H9 (cell line): ENCODE results near the gene MRPS21. TPM values are rescaled to one million over a fixed set of nuclear protein-coding genes. Genes with fewer than 3 reads are reported as not detected.
A peak's percentile ranks its signal among the peaks of the same experiment; 100 is the strongest.

Experiments used
- DNase-seq: peaks from one replicate; pipeline ENCODE4 v3.0.0-alpha.2; 2017
- H2AFZ ChIP-seq: one replicate; pipeline ENCODE4 v1.6.1; 2013; ENCODE audit warnings: mild to moderate bottlenecking, low read length, control low read depth, moderate library complexity
- H2AK5ac ChIP-seq: 2 replicates; pipeline ENCODE4 v1.6.1; 2013; ENCODE audit warnings: low read length, control low read depth, mixed read lengths; ENCODE audit not compliant: insufficient read length
- H2BK120ac ChIP-seq: one replicate; pipeline ENCODE4 v1.6.1; 2013; ENCODE audit warnings: low read depth, mild to moderate bottlenecking, low read length, control low read depth, inconsistent platforms; ENCODE audit not compliant: poor library complexity, severe bottlenecking
- H2BK12ac ChIP-seq: 2 replicates; pipeline ENCODE4 v1.6.1; 2013; ENCODE audit warnings: low read length, control low read depth, mixed read lengths, low read depth; ENCODE audit not compliant: insufficient read length
- H2BK15ac ChIP-seq: 2 replicates; pipeline ENCODE4 v1.6.1; 2013; ENCODE audit warnings: low read depth, low read length, control low read depth
- H2BK20ac ChIP-seq: one replicate; pipeline ENCODE4 v1.6.1; 2013; ENCODE audit warnings: low read depth, mild to moderate bottlenecking, low read length, control low read depth, inconsistent platforms; ENCODE audit not compliant: poor library complexity, severe bottlenecking
- H2BK5ac ChIP-seq: 2 replicates; pipeline ENCODE4 v1.6.1; 2013; ENCODE audit warnings: low read length, control low read depth, mixed read lengths; ENCODE audit not compliant: insufficient read length
- H3K14ac ChIP-seq: 2 replicates; pipeline ENCODE4 v1.6.1; 2013; ENCODE audit warnings: low read length, control low read depth; ENCODE audit not compliant: insufficient read depth
- H3K18ac ChIP-seq: 2 replicates; pipeline ENCODE4 v1.6.1; 2013; ENCODE audit warnings: low read depth, mild to moderate bottlenecking, mixed read lengths, low read length, control low read depth; ENCODE audit not compliant: insufficient read length
- H3K23ac ChIP-seq: 2 replicates; pipeline ENCODE4 v1.6.1; 2013; ENCODE audit warnings: low read length, control low read depth, mixed read lengths, low read depth; ENCODE audit not compliant: insufficient read length
- H3K23me2 ChIP-seq: 2 replicates; pipeline ENCODE4 v1.6.1; 2013; ENCODE audit warnings: low read depth, mild to moderate bottlenecking, mixed read lengths, low read length, control low read depth; ENCODE audit not compliant: insufficient read length, poor library complexity, severe bottlenecking
- H3K27ac ChIP-seq: 2 replicates; pipeline ENCODE4 v1.5.1; 2013; ENCODE audit warnings: low read length, control low read depth, mixed read lengths, low read depth; ENCODE audit not compliant: insufficient read length
- H3K27me3 ChIP-seq: 2 replicates; pipeline ENCODE4 v1.6.1; 2013; ENCODE audit warnings: low read length, control low read depth, inconsistent platforms; ENCODE audit not compliant: insufficient read depth
- H3K4ac ChIP-seq: 2 replicates; pipeline ENCODE4 v1.6.1; 2013; ENCODE audit warnings: low read depth, mild to moderate bottlenecking, control low read depth, inconsistent platforms, low read length, moderate library complexity
- H3K4me1 ChIP-seq: 2 replicates; pipeline ENCODE4 v1.6.1; 2013; ENCODE audit warnings: low read length, control low read depth, inconsistent platforms; ENCODE audit not compliant: insufficient read depth
- H3K4me2 ChIP-seq: 2 replicates; pipeline ENCODE4 v1.6.1; 2013; ENCODE audit warnings: low read length, control low read depth, mixed read lengths; ENCODE audit not compliant: insufficient read length, insufficient read depth
- H3K56ac ChIP-seq: 2 replicates; pipeline ENCODE4 v1.6.1; 2013; ENCODE audit warnings: low read depth, mild to moderate bottlenecking, mixed read lengths, low read length, control low read depth; ENCODE audit not compliant: insufficient read length
- H3K79me1 ChIP-seq: 2 replicates; pipeline ENCODE4 v1.6.1; 2013; ENCODE audit warnings: low read depth, mild to moderate bottlenecking, moderate library complexity, low read length, control low read depth, inconsistent platforms; ENCODE audit not compliant: insufficient read depth, poor library complexity, severe bottlenecking
- H3K79me2 ChIP-seq: 2 replicates; pipeline ENCODE4 v1.6.1; 2013; ENCODE audit warnings: low read length, control low read depth, inconsistent platforms; ENCODE audit not compliant: insufficient read depth
- H3K9ac ChIP-seq: 2 replicates; pipeline ENCODE4 v1.6.1; 2013; ENCODE audit warnings: low read length, control low read depth, mixed read lengths; ENCODE audit not compliant: insufficient read length; ENCODE audit errors: extremely low read depth
- H3K9me3 ChIP-seq: one replicate; pipeline ENCODE4 v1.6.1; 2013; ENCODE audit warnings: low read depth, low read length, inconsistent platforms; ENCODE audit not compliant: control insufficient read depth
- H3T11ph ChIP-seq: one replicate; pipeline ENCODE4 v1.6.1; 2013; ENCODE audit warnings: mild to moderate bottlenecking, low read length, control low read depth, inconsistent platforms
- H4K20me1 ChIP-seq: one replicate; pipeline ENCODE4 v1.6.1; 2013; ENCODE audit not compliant: control insufficient read depth, insufficient read length, insufficient read depth
- H4K5ac ChIP-seq: 2 replicates; pipeline ENCODE4 v1.6.1; 2013; ENCODE audit warnings: low read depth, mild to moderate bottlenecking, mixed read lengths, low read length, control low read depth; ENCODE audit not compliant: insufficient read length
- H4K8ac ChIP-seq: replicated peaks from 2 replicates; pipeline ENCODE4 v1.6.1; 2013; ENCODE audit warnings: low read length, control low read depth, mixed read lengths, low read depth; ENCODE audit not compliant: insufficient read length
- H4K91ac ChIP-seq: 2 replicates; pipeline ENCODE4 v1.6.1; 2013; ENCODE audit warnings: low read depth, mild to moderate bottlenecking, moderate library complexity, mixed read lengths, low read length, control low read depth; ENCODE audit not compliant: insufficient read length
- H3K27ac Mint-ChIP-seq, 3 experiments: 2 replicates in 2 of 3; 3 replicates in 1 of 3; pipeline ENCODE4 v1.8.0; 2020 to 2021; ENCODE audit warnings: mixed read lengths in 3 of 3, mild to moderate bottlenecking in 1 of 3, moderate library complexity in 1 of 3
- H3K27me3 Mint-ChIP-seq: 2 replicates; pipeline ENCODE4 v1.8.0; 2021; ENCODE audit warnings: low read depth, mild to moderate bottlenecking, moderate library complexity, mixed read lengths
- H3K36me3 Mint-ChIP-seq, 3 experiments: 2 replicates in 2 of 3; 3 replicates in 1 of 3; pipeline ENCODE4 v1.8.0; 2020 to 2021; ENCODE audit warnings: low read depth in 3 of 3, mixed read lengths in 3 of 3; ENCODE audit not compliant: insufficient read depth in 1 of 3
- H3K4me1 Mint-ChIP-seq, 2 experiments: 2 replicates each; pipeline ENCODE4 v1.8.0; 2020; ENCODE audit warnings: mixed read lengths in 2 of 2
- H3K4me3 Mint-ChIP-seq, 2 experiments: 2 replicates in 1 of 2; 3 replicates in 1 of 2; pipeline ENCODE4 v1.8.0; 2020 to 2021; ENCODE audit warnings: mild to moderate bottlenecking in 2 of 2, mixed read lengths in 2 of 2, moderate library complexity in 1 of 2
- H3K9me3 Mint-ChIP-seq, 2 experiments: 2 replicates in 1 of 2; 3 replicates in 1 of 2; pipeline ENCODE4 v1.8.0; 2020; ENCODE audit warnings: mild to moderate bottlenecking in 2 of 2, mixed read lengths in 2 of 2, moderate library complexity in 1 of 2
- CTCF ChIP-seq: fragments of 200-600 bp; sonication (generic); conservative IDR thresholded peaks from 3 replicates; pipeline ENCODE4 v1.8.0; 2021; ENCODE audit warnings: antibody characterized with exemption, mild to moderate bottlenecking
- WGBS: extraction: QIAGEN DNeasy Blood & Tissue Kit; methylation state at CpG from one replicate; pipeline ENCODE4 v1.1.7; 2013; ENCODE audit warnings: missing lambda C conversion rate, low lambda C conversion rate, mixed read lengths; ENCODE audit not compliant: insufficient read length; ENCODE audit errors: extremely low coverage; 5-methylcytosine and 5-hydroxymethylcytosine counted together
- total RNA-seq: library from RNA; stranded (reverse); gene quantifications from 2 replicates; pipeline ENCODE4 v1.2.1, GENCODE V29; 2021

MRPS21 gene
- total RNA-seq, 1 experiment from 2014 or later: 113 TPM

DNA sequence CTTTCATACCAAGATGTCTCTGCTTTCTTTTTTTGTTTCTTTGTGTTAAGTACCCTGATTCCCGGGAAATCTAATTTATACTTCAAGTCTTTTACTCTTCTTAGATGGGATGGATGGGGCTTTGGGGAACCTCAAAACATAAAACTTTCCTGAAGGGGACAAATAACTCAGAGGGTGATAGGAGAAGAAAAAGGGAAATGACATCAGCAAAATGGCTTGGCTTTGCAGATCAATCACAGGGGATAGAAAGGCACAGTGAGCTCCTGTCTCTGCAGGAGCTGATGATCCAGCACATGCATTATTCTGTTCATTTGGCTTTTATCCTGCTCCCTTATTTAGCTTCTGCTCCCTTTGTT, 37.5 kb upstream of the MRPS21 start:
- H2AFZ ChIP-seq: no peak overlapping the region
- H3K4me3 Mint-ChIP-seq: peak overlapping the region; percentile 80 to 93

More for the DNA sequence above, 37.5 kb upstream of the MRPS21 start:
- no peak overlapping the region for H2BK5ac ChIP-seq
- Mint-ChIP-seq H3K9me3 (no peaks in the 10 kb centered on the region; a peak in 1 of 5 replicates), H3K36me3 (peaks cover 4 to 9% (median 6%) of the 10 kb centered on the region in 3 experiments; a peak in 5 of 7 replicates), H3K4me1 (peaks cover 45 to 53% of the 10 kb centered on the region in 2 experiments), H3K27me3 (no peaks in the 10 kb centered on the region), H3K27ac (peak overlapping the region; percentile 99 to 100 (median 99))
- peak overlapping the region; percentile 7 for H2BK120ac ChIP-seq
- TF ChIP-seq CTCF: no peak
- H3K4ac ChIP-seq: no peak overlapping the region; the same call in 1 of the 2 replicates
- H2BK20ac ChIP-seq: no peak overlapping the region
- H4K91ac ChIP-seq: no peak overlapping the region
- H4K5ac ChIP-seq: no peak overlapping the region
- peak overlapping the region; percentile 79 for H3K4me2 ChIP-seq
- no peak overlapping the region for H2BK12ac ChIP-seq
- DNase-seq: no peak
- H3K23ac ChIP-seq: no peak overlapping the region
- H3K18ac ChIP-seq: peak overlapping the region; percentile 69
- peak overlapping the region; percentile 11 for H3K27ac ChIP-seq
- no peaks in the 10 kb centered on the region for H3K9me3 ChIP-seq
- no peak overlapping the region for H2AK5ac ChIP-seq
- H3T11ph ChIP-seq: no peak overlapping the region
- H2BK15ac ChIP-seq: no peak overlapping the region
- H3K79me1 ChIP-seq: no peaks in the 10 kb centered on the region
- no peak overlapping the region for H3K56ac ChIP-seq
- no peaks in the 10 kb centered on the region for H3K27me3 ChIP-seq
- peak overlapping the region; percentile 63 for H3K9ac ChIP-seq
- peaks cover 41% of the 10 kb centered on the region for H3K23me2 ChIP-seq
- peak overlapping the region; percentile 33; the same call in 1 of the 2 replicates for H3K14ac ChIP-seq
- H3K4me1 ChIP-seq: peaks cover 8% of the 10 kb centered on the region; the same call in 1 of the 2 replicates
- no CpG with 5 or more reads among the region's 1 CpG for WGBS
- H4K8ac ChIP-seq: no peak overlapping the region
- no peaks in the 10 kb centered on the region for H4K20me1 ChIP-seq
- H3K79me2 ChIP-seq: no peaks in the 10 kb centered on the region; the same call in 1 of the 2 replicates
